CD4-positive, CD25-positive, alpha-beta regulatory T cell (primary cell): Measurements from ENCODE around the gene LSM5. TPM values are rescaled to one million over a fixed set of nuclear protein-coding genes. Genes with fewer than 3 reads are reported as not detected.

Source experiments
- ATAC-seq, 2 donors: fragments of 150-1000 bp; cut with Tn5 transposase; one replicate each; pipeline ENCODE4 v1.10.0; 2021; ENCODE audit warnings: low read depth in 2 of 2, moderate number of reproducible peaks in 2 of 2, moderate library complexity in 1 of 2
- DNase-seq, 3 donors: peaks; one replicate each; pipeline versions ENCODE4 v3.0.0 to v3.0.0-alpha.2; 2012 to 2022; ENCODE audit warnings: mixed read lengths in 1 of 3
- H3K27ac ChIP-seq: one replicate; pipeline ENCODE4 v1.7.0; 2013; ENCODE audit warnings: mild to moderate bottlenecking, low read length; ENCODE audit not compliant: insufficient read depth, poor library complexity, severe bottlenecking
- H3K27me3 ChIP-seq: one replicate; pipeline ENCODE4 v1.7.0; 2013; ENCODE audit warnings: low read length; ENCODE audit not compliant: control insufficient read depth, insufficient read depth
- H3K36me3 ChIP-seq: one replicate; pipeline ENCODE4 v1.7.0; 2013; ENCODE audit warnings: mild to moderate bottlenecking, low read length, moderate library complexity; ENCODE audit not compliant: control insufficient read depth, insufficient read depth
- H3K4me1 ChIP-seq: 2 replicates; pipeline ENCODE4 v1.7.0; 2013; ENCODE audit warnings: mild to moderate bottlenecking, low read length; ENCODE audit not compliant: insufficient read depth, control insufficient read depth, poor library complexity, severe bottlenecking
- H3K4me3 ChIP-seq: one replicate; pipeline ENCODE4 v1.7.0; 2013; ENCODE audit warnings: low read depth, mild to moderate bottlenecking, low read length, moderate library complexity
- H3K9me3 ChIP-seq, 2 experiments: 1 replicate in 1 of 2; 2 replicates in 1 of 2; pipeline ENCODE4 v1.7.0; 2013; ENCODE audit warnings: low read length in 2 of 2, mild to moderate bottlenecking in 1 of 2, moderate library complexity in 1 of 2; ENCODE audit not compliant: control insufficient read depth in 2 of 2
- H3K27ac Mint-ChIP-seq, 3 donors: one replicate each; pipeline ENCODE4 v1.8.0; 2020 to 2022; ENCODE audit warnings: mild to moderate bottlenecking in 3 of 3, mixed read lengths in 3 of 3, moderate library complexity in 2 of 3
- H3K27me3 Mint-ChIP-seq: one replicate; pipeline ENCODE4 v1.8.0; 2022; ENCODE audit warnings: mild to moderate bottlenecking, mixed read lengths
- H3K36me3 Mint-ChIP-seq: one replicate; pipeline ENCODE4 v1.8.0; 2020; ENCODE audit warnings: mixed read lengths
- H3K4me1 Mint-ChIP-seq, 4 donors: one replicate each; pipeline ENCODE4 v1.8.0; 2020 to 2022; ENCODE audit warnings: mixed read lengths in 4 of 4, mild to moderate bottlenecking in 1 of 4
- H3K4me3 Mint-ChIP-seq, 4 donors: one replicate each; pipeline ENCODE4 v1.8.0; 2020 to 2022; ENCODE audit warnings: mild to moderate bottlenecking in 4 of 4, mixed read lengths in 4 of 4, moderate library complexity in 3 of 4
- H3K9me3 Mint-ChIP-seq, 7 donors: one replicate each; pipeline ENCODE4 v1.8.0; 2020 to 2022; ENCODE audit warnings: mixed read lengths in 7 of 7, mild to moderate bottlenecking in 3 of 7, moderate library complexity in 2 of 7
- polyA plus RNA-seq, 4 donors: library from polyadenylated mRNA; unstranded; fragments of 300-500 nt; fragmentation: Illumina TruSeq; gene quantifications; one replicate each; pipeline ENCODE4 v1.2.3, GENCODE V29; 2021
- total RNA-seq: library from RNA; stranded (reverse); gene quantifications from one replicate; pipeline ENCODE4 v1.2.3, GENCODE V29; 2022

The LSM5 gene
- total and polyA plus RNA-seq, 5 donors from 2014 or later: 17.3 to 136 (median 102) TPM

GRCh38 chr7:32532716-32533115 lies 42.5 kb upstream of the LSM5 start:
- peaks cover 0 to 4% (median 0%) of the 10 kb centered on the region in 7 donors for H3K9me3 Mint-ChIP-seq

GRCh38 chr7:32532086-32532485 lies 41.9 kb upstream of the LSM5 start:
- H3K4me3 ChIP-seq: no peak overlapping the region
- peaks cover 0 to 4% (median 0%) of the 10 kb centered on the region in 7 donors for H3K9me3 Mint-ChIP-seq
- no peaks in the 10 kb centered on the region for H3K27me3 ChIP-seq
- H3K27ac ChIP-seq: no peak overlapping the region
- no peaks in the 10 kb centered on the region for H3K27me3 Mint-ChIP-seq
- ATAC-seq (no peak), DNase-seq (no peak)
- peaks cover 2% of the 10 kb centered on the region for H3K4me1 ChIP-seq
- no peak overlapping the region for H3K27ac Mint-ChIP-seq
- no peaks in the 10 kb centered on the region for H3K9me3 ChIP-seq
- H3K36me3 ChIP-seq: peaks cover 9% of the 10 kb centered on the region
- peaks cover 33 to 46% (median 37%) of the 10 kb centered on the region in 4 donors for H3K4me1 Mint-ChIP-seq
- H3K36me3 Mint-ChIP-seq: peaks cover 8% of the 10 kb centered on the region
- no peak overlapping the region for H3K4me3 Mint-ChIP-seq

More at GRCh38 chr7:32532716-32533115, 42.5 kb upstream of the LSM5 start:
- H3K27ac ChIP-seq: no peak overlapping the region
- DNase-seq: no peak
- H3K27me3 Mint-ChIP-seq: no peaks in the 10 kb centered on the region
- peaks cover 8% of the 10 kb centered on the region for H3K36me3 Mint-ChIP-seq
- H3K27ac Mint-ChIP-seq: no peak overlapping the region
- H3K4me1 Mint-ChIP-seq: peaks cover 30 to 45% (median 37%) of the 10 kb centered on the region in 4 donors
- no peak for ATAC-seq
- no peaks in the 10 kb centered on the region for H3K27me3 ChIP-seq
- H3K9me3 ChIP-seq: no peaks in the 10 kb centered on the region
- peaks cover 9% of the 10 kb centered on the region for H3K36me3 ChIP-seq
- H3K4me1 ChIP-seq: peaks cover 2% of the 10 kb centered on the region
- no peak overlapping the region for H3K4me3 ChIP-seq
- no peak overlapping the region for H3K4me3 Mint-ChIP-seq

- Histone ChIP-seq H3K27ac (no peak overlapping the region), H3K9me3 (no peaks in the 10 kb centered on the region), H3K36me3 (peaks cover 9% of the 10 kb centered on the region), H3K27me3 (no peaks in the 10 kb centered on the region), H3K4me1 (peaks cover 2% of the 10 kb centered on the region), H3K4me3 (no peak overlapping the region)
- no peaks in the 10 kb centered on the region for H3K27me3 Mint-ChIP-seq
- peaks cover 35 to 43% (median 39%) of the 10 kb centered on the region in 4 donors for H3K4me1 Mint-ChIP-seq
- H3K27ac Mint-ChIP-seq: no peak overlapping the region
- H3K36me3 Mint-ChIP-seq: peaks cover 5% of the 10 kb centered on the region
- peaks cover 0 to 4% (median 0%) of the 10 kb centered on the region in 7 donors for H3K9me3 Mint-ChIP-seq
- DNase-seq (no peak), ATAC-seq (no peak)
- H3K4me3 Mint-ChIP-seq: no peak overlapping the region
These were observed 41.2 kb upstream of the LSM5 start for GRCh38 chr7:32531402-32531801.

GRCh38 chr7:32525839-32526238 lies 35.7 kb upstream of the LSM5 start:
- H3K27me3 Mint-ChIP-seq: no peaks in the 10 kb centered on the region
- no peaks in the 10 kb centered on the region for H3K4me1 ChIP-seq
- peaks cover 17 to 40% (median 26%) of the 10 kb centered on the region in 4 donors for H3K4me1 Mint-ChIP-seq
- H3K27me3 ChIP-seq: no peaks in the 10 kb centered on the region
- no peak overlapping the region for H3K4me3 ChIP-seq
- no peak overlapping the region for H3K27ac ChIP-seq
- peaks cover 3% of the 10 kb centered on the region for H3K36me3 ChIP-seq
- DNase-seq: no peak
- no peak overlapping the region for H3K4me3 Mint-ChIP-seq
- no peaks in the 10 kb centered on the region for H3K9me3 ChIP-seq
- H3K27ac Mint-ChIP-seq: no peak overlapping the region
- peaks cover 0 to 2% (median 0%) of the 10 kb centered on the region in 7 donors for H3K9me3 Mint-ChIP-seq
- no peak for ATAC-seq
- peaks cover 24% of the 10 kb centered on the region for H3K36me3 Mint-ChIP-seq

- no peak overlapping the region for H3K27ac Mint-ChIP-seq
- H3K27me3 Mint-ChIP-seq: no peaks in the 10 kb centered on the region
- Histone ChIP-seq H3K27me3 (no peaks in the 10 kb centered on the region), H3K4me1 (no peaks in the 10 kb centered on the region), H3K9me3 (peaks cover 1 to 3% of the 10 kb centered on the region in 2 experiments), H3K36me3 (peaks cover 6% of the 10 kb centered on the region), H3K27ac (no peak overlapping the region), H3K4me3 (no peak overlapping the region)
- DNase-seq (no peak), ATAC-seq (no peak)
- H3K9me3 Mint-ChIP-seq: peaks cover 0 to 5% (median 0%) of the 10 kb centered on the region in 7 donors
- H3K36me3 Mint-ChIP-seq: peaks cover 36% of the 10 kb centered on the region
- no peak overlapping the region for H3K4me3 Mint-ChIP-seq
- H3K4me1 Mint-ChIP-seq: peaks cover 22 to 43% (median 29%) of the 10 kb centered on the region in 4 donors
These were observed 34.5 kb upstream of the LSM5 start for GRCh38 chr7:32524631-32525030.

GRCh38 chr7:32522746-32523530 lies 32.8 kb upstream of the LSM5 start:
- H3K27ac ChIP-seq: no peak overlapping the region
- H3K9me3 ChIP-seq: peaks cover 9 to 14% of the 10 kb centered on the region in 2 experiments
- peaks cover 0 to 6% (median 0%) of the 10 kb centered on the region in 7 donors for H3K9me3 Mint-ChIP-seq
- H3K27me3 Mint-ChIP-seq: no peaks in the 10 kb centered on the region
- DNase-seq (no peak), ATAC-seq (no peak)
- no peak overlapping the region for H3K4me3 ChIP-seq
- peaks cover 9% of the 10 kb centered on the region for H3K36me3 ChIP-seq
- peaks cover 15 to 34% (median 21%) of the 10 kb centered on the region in 4 donors for H3K4me1 Mint-ChIP-seq
- H3K4me1 ChIP-seq: no peaks in the 10 kb centered on the region
- no peaks in the 10 kb centered on the region for H3K27me3 ChIP-seq
- H3K27ac Mint-ChIP-seq: no peak overlapping the region
- no peak overlapping the region for H3K4me3 Mint-ChIP-seq
- H3K36me3 Mint-ChIP-seq: peaks cover 33% of the 10 kb centered on the region

- H3K27ac Mint-ChIP-seq: peak overlapping the region in 1 of 3 donors; percentile 5
- H3K27me3 Mint-ChIP-seq: no peaks in the 10 kb centered on the region
- Histone ChIP-seq H3K9me3 (peaks cover 11 to 14% of the 10 kb centered on the region in 2 experiments), H3K4me3 (no peak overlapping the region), H3K36me3 (peaks cover 18% of the 10 kb centered on the region), H3K27ac (no peak overlapping the region), H3K27me3 (no peaks in the 10 kb centered on the region), H3K4me1 (peaks cover 3% of the 10 kb centered on the region)
- H3K4me3 Mint-ChIP-seq: no peak overlapping the region
- peaks cover 0 to 8% (median 0%) of the 10 kb centered on the region in 7 donors for H3K9me3 Mint-ChIP-seq
- ATAC-seq (no peak), DNase-seq (no peak)
- H3K36me3 Mint-ChIP-seq: peaks cover 52% of the 10 kb centered on the region
- peaks cover 29 to 47% (median 34%) of the 10 kb centered on the region in 4 donors for H3K4me1 Mint-ChIP-seq
These were observed 29.6 kb upstream of the LSM5 start for GRCh38 chr7:32519763-32520162.
